Mucosa of descending colon (tissue), 3 donors: Measurements from ENCODE around the gene KIAA0930. TPM values are rescaled to one million over a fixed set of nuclear protein-coding genes. Genes with fewer than 3 reads are reported as not detected.

Experiments used
- ATAC-seq: fragments of 200-7000 bp; cut with Tn5 transposase; one replicate; pipeline ENCODE4 v1.9.1; 2020; ENCODE audit warnings: mild to moderate bottlenecking, moderate library complexity
- DNase-seq, 3 donors: peaks; one replicate each; pipeline ENCODE4 v3.0.0-alpha.2; 2020
- H3K36me3 ChIP-seq: fragments of 200-600 bp; one replicate; pipeline ENCODE4 v1.8.0; 2021; ENCODE audit warnings: low read depth, mild to moderate bottlenecking
- H3K4me1 ChIP-seq: fragments of 200-600 bp; one replicate; pipeline ENCODE4 v1.8.0; 2021; ENCODE audit warnings: low read depth, mild to moderate bottlenecking
- H3K4me3 ChIP-seq: fragments of 200-600 bp; one replicate; pipeline ENCODE4 v1.8.0; 2021; ENCODE audit warnings: mild to moderate bottlenecking
- H3K9me3 ChIP-seq: fragments of 200-600 bp; one replicate; pipeline ENCODE4 v1.8.0; 2021; ENCODE audit warnings: mild to moderate bottlenecking
- intact Hi-C, 2 donors: fragments of 100-400 bp; cut with DNase I in 1 of 2; cut with micrococcal nuclease in 1 of 2; formaldehyde crosslinking; loops; one replicate each; pipeline versions ENCODE4 v1.11.0 to v1.11.1; 2022; cut with DNase I, micrococcal nuclease
- long read RNA-seq, 2 donors: library from polyadenylated mRNA; unstranded; transcript quantifications; one replicate each; pipeline ENCODE4 v2.0.0, GENCODE V29; 2019 to 2021
- total RNA-seq, 3 donors: library from RNA; stranded (reverse); fragmentation: NEBNext Ultra II Directional in 2 of 3; extraction: Animal tissue kit (Norgen Biotek cat#: 25700) in 2 of 3; gene quantifications; one replicate each; pipeline versions ENCODE4 v1.2.1 to v1.2.4, GENCODE V29; 2021 to 2023
- TF ChIP-seq, protein P1 (sequence below): fragments of 200-600 bp; IDR thresholded peaks from one replicate; pipeline ENCODE4 v1.8.0; 2022; ENCODE audit warnings: antibody characterized with exemption, mild to moderate bottlenecking
- donor health status: DM: no; HTN: no; CAD: no; lungs with moderate emphysema.
- donor health status: DM: no; HTN: no; CAD: no.
- donor health status: DM: no; HTN: yes; CAD: no.

Gene KIAA0930
- total RNA-seq = 10 to 100 TPM; 32.7 to 62.4 (median 37.7) TPM
- long read RNA-seq, donor 1, full-length matches to known transcripts = 159 of 182 reads
- long read RNA-seq, donor 1, partial matches to known transcripts = 7 of 182 reads
- long read RNA-seq, donor 1, other reads (novel, unspliced or antisense) = 16 of 182 reads
- long read RNA-seq, donor 2, partial matches to known transcripts = 1 of 1 reads
- long read RNA-seq, donor 2, other reads (novel, unspliced or antisense) = 0 of 1 reads

DNA sequence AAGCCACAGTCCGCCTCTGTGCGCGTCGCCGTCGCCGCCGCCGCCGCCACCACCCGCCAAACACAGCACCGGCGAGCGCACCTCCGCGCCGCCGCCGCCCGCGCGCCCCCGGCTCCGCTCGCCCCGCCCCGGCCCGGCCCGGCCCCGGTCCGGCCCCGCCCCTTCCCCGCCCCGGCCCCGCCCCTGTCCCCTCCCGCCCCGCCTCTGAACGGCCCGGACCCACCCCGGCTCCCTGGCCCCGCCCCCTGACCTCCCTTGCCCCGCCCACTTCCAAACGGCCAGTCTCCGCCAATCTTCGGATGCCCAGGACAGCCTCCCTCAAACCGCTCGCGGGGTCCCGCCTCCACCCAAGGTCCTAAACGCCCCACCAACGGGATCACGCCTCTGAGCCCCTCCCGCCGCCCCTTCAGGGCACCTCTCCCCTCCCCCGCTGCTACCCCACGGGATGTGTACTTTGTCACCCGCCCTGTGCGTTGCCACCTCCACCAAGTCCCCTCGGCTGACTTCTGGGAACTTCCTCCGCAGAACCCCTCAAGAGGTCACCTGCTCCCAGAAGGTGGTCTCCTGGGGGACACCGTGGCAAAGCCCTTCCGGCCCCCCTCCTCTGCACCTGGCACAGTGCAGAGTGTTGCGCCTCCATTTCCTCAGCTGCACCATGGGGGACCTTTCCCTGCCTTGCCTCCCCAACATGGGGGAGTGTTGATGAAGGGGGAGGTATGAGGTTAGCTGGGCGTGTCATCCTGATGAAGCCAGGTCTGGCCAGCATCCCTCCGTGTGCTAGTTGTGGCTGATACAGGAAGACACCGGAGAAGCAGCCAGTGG lies at the start of gene KIAA0930:
Gene KIAA0930, minus strand, starts transcription at position 85 of the 822 bp plus-strand sequence. CDS start 191 bp downstream, outside the sequence.
- peaks cover 31% of the 10 kb centered on the region for H3K4me1 ChIP-seq
- ATAC-seq (peak; percentile 82), DNase-seq (peak; percentile 85 to 93 (median 90))
- peak within 1 kb of the TSS; percentile 36 for H3K4me3 ChIP-seq
- intact Hi-C loops = no loop called here
- TF ChIP-seq, protein P1, sequence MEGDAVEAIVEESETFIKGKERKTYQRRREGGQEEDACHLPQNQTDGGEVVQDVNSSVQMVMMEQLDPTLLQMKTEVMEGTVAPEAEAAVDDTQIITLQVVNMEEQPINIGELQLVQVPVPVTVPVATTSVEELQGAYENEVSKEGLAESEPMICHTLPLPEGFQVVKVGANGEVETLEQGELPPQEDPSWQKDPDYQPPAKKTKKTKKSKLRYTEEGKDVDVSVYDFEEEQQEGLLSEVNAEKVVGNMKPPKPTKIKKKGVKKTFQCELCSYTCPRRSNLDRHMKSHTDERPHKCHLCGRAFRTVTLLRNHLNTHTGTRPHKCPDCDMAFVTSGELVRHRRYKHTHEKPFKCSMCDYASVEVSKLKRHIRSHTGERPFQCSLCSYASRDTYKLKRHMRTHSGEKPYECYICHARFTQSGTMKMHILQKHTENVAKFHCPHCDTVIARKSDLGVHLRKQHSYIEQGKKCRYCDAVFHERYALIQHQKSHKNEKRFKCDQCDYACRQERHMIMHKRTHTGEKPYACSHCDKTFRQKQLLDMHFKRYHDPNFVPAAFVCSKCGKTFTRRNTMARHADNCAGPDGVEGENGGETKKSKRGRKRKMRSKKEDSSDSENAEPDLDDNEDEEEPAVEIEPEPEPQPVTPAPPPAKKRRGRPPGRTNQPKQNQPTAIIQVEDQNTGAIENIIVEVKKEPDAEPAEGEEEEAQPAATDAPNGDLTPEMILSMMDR = no peak
- no peaks in the 10 kb centered on the region for H3K36me3 ChIP-seq
- no peaks in the 10 kb centered on the region for H3K9me3 ChIP-seq

DNA sequence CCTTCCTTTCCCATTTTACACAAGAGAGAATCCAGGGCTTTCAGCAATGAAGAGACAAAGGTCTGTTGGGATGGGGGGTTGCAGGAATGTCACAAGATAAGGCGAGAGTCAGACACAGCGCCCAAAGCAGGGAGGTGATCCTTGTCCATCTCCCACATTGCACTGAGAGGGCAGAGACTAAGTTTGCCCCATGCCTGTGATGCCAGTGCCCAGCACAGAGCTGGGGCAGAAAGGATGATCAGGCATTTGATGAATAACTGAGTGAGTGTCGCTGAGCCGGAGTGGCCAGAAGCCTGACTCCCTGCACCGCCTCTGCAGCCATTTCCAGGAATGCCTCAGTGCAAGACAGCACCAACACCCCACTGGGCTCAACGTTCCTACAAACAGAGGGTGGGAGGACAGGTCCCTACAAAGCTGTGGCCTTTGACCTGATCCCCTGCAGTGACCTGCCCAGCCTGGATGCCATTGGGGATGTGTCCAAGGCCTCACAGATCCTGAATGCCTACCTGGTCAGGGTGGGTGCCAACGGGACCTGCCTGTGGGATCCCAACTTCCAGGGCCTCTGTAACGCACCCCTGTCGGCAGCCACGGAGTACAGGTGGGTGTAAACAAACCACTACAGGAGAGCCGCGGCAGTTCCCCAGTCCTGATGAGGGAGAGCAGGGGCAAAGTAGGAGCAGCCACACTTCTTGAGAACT lies 46.3 kb upstream of the KIAA0930 start:
- no peak for ATAC-seq
- Histone ChIP-seq H3K4me3 (no peak overlapping the region), H3K9me3 (no peaks in the 10 kb centered on the region), H3K36me3 (no peaks in the 10 kb centered on the region), H3K4me1 (peaks cover 14% of the 10 kb centered on the region)
- intact Hi-C loops = no loop called here
- TF ChIP-seq, protein P1 = no peak
- DNase-seq = no peak

DNA sequence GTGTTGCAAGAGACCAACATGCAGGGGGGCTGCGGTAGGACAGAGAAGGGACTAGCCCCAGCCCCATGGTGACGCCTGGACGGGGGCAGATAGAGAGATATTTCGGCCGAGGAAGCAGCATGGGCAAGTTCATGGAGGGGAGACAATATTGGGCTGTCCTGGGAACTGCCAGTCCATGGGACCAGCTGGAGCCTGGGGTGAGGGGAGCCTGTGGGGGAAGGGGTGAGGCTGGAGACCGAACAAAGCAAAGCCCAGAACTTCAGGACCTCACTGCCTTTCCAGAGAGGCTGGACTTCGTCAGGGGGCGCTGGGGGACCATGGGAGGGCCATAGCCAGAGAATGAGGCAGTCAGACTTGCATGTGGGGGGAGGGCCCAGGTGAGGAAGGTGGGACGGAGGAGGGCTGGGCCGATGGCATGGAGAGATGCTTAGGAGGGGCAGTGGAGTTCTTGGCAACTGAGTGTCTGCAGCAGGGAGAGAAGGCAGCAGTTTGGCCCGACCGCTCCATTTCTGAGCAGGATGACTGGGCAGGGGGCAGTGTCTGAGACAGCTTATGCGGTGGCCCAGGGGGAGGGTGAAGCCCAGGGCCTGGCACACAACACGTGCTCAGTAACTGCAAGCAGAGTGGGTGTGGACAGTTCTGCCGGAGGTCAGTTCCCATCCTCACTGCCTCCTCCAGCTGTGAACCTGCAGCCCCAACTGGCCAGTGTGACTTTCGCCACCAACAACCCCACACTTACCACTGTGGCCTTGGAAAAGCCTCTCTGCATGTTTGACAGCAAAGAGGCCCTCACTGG lies 44.8 kb upstream of the KIAA0930 start:
- ATAC-seq (no peak), DNase-seq (no peak)
- TF ChIP-seq, protein P1 = no peak
- Histone ChIP-seq H3K4me3 (no peak overlapping the region), H3K36me3 (no peaks in the 10 kb centered on the region), H3K9me3 (no peaks in the 10 kb centered on the region), H3K4me1 (peaks cover 14% of the 10 kb centered on the region)
- intact Hi-C loops = no loop called here

DNA sequence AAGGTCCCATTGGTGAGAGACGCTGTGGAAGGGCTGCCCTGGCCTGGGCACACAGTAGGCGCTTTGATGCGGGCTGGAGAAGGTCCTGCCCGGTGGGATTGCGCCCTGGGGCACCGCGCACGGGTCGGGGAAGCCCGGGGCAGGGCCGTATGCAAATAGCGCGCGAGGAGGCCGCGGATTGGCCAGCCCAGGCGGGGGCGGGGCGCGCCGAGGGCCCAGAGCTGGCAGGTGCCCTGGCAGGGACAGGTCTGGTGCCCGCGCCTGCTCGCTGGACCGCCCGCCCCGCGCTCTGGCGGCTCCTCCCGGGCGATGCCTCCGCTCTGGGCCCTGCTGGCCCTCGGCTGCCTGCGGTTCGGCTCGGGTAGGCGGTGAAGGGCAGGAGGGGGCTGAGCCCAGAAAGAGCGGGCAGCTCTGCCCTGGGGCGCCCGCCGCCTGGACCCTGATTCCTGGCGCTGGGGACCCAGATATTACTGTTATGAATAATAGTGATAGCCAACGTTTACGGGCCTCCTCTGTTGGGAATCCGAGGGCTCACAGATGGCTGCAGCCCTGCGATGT lies 44.1 kb upstream of the KIAA0930 start, which contains the start of gene UPK3A:
Gene UPK3A, plus strand, starts transcription at position 245 of the 558 bp plus-strand sequence. Its CDS starts 65 bp downstream, at position 310.
- ATAC-seq (peak; percentile 95), DNase-seq (peak; percentile 88 to 91 (median 90))
- H3K9me3 ChIP-seq = no peaks in the 10 kb centered on the region
- peaks cover 9% of the 10 kb centered on the region for H3K4me1 ChIP-seq
- no peaks in the 10 kb centered on the region for H3K36me3 ChIP-seq
- TF ChIP-seq, protein P1 = no peak
- intact Hi-C loops = no loop called here
- H3K4me3 ChIP-seq = no peak within 1 kb of the TSS

DNA sequence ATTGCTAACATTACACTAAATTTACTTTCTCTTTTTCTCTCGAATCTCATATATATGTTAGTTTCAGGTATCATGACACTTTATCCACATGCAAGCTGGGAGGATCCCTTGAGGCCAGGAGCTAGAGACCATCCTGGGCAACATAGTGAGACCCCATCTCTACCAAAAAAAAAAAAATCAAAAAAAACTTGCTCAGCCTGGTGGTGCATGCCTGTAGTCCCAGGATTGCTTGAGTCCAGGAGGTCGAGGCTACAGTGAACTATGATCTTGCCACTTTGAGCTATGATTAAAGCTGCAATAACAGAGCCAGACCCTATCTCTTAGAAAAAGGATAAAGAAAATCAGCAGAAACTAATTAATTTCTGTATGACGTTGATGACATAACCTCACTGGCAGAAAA lies 40.3 kb upstream of the KIAA0930 start:
- peaks cover 16% of the 10 kb centered on the region for H3K4me1 ChIP-seq
- no peak for ATAC-seq
- H3K36me3 ChIP-seq = no peaks in the 10 kb centered on the region
- no peaks in the 10 kb centered on the region for H3K9me3 ChIP-seq
- H3K4me3 ChIP-seq = no peak overlapping the region
- no peak for DNase-seq
- TF ChIP-seq, protein P1 = no peak
- intact Hi-C loops = no loop called here
